NT2/D1 (cell line): ENCODE measurements around the gene SNAP47.
A peak's percentile ranks its signal among the peaks of the same experiment; 100 is the strongest.

Experiments used
- DNase-seq: peaks from one replicate; pipeline ENCODE4 v3.0.0-alpha.2; 2011; ENCODE audit warnings: low read depth, low spot score
- H3K27me3 ChIP-seq: 2 replicates; pipeline ENCODE4 v1.6.0; 2011; ENCODE audit warnings: mild to moderate bottlenecking; ENCODE audit not compliant: insufficient read length, insufficient read depth
- H3K36me3 ChIP-seq: 2 replicates; pipeline ENCODE4 v1.6.1; 2011; ENCODE audit warnings: mild to moderate bottlenecking, low read length, mixed read lengths; ENCODE audit not compliant: insufficient read depth, insufficient read length
- H3K4me1 ChIP-seq: 2 replicates; pipeline ENCODE4 v1.5.1; 2011; ENCODE audit not compliant: insufficient read depth, insufficient read length
- H3K4me3 ChIP-seq: 2 replicates; pipeline ENCODE4 v1.5.1; 2011; ENCODE audit warnings: low read depth; ENCODE audit not compliant: insufficient read length
- H3K9ac ChIP-seq: 2 replicates; pipeline ENCODE4 v1.6.0; 2011; ENCODE audit warnings: low read depth; ENCODE audit not compliant: insufficient read length
- H3K9me3 ChIP-seq: 2 replicates; pipeline ENCODE4 v1.5.1; 2011; ENCODE audit warnings: mild to moderate bottlenecking, low read length; ENCODE audit not compliant: insufficient read depth
- SUZ12 ChIP-seq: IDR thresholded peaks from 2 replicates; pipeline ENCODE4 v1.6.1; 2011; ENCODE audit not compliant: insufficient read length, insufficient read depth; ENCODE audit errors: extremely low read depth
- YY1 ChIP-seq: IDR thresholded peaks from 2 replicates; pipeline ENCODE4 v1.6.1; 2011; ENCODE audit not compliant: insufficient read length, insufficient read depth
- ZNF274 ChIP-seq: IDR thresholded peaks from 2 replicates; pipeline ENCODE4 v1.6.1; 2011; ENCODE audit warnings: mild to moderate bottlenecking, low read depth, low read length

SNAP47 gene

GRCh38 chr1:227789084-227790033 lies 54.1 kb downstream of the SNAP47 start:
- H3K27me3 ChIP-seq: peaks cover 34% of the 10 kb centered on the region
- no peaks in the 10 kb centered on the region for H3K9me3 ChIP-seq
- TF ChIP-seq SUZ12 (no peak), YY1 (no peak), ZNF274 (no peak)
- H3K9ac ChIP-seq: peak overlapping the region; percentile 91
- no peak for DNase-seq
- no peaks in the 10 kb centered on the region for H3K36me3 ChIP-seq
- peak overlapping the region; percentile 88 for H3K4me3 ChIP-seq
- peaks cover 33% of the 10 kb centered on the region for H3K4me1 ChIP-seq

- Histone ChIP-seq H3K27me3 (peaks cover 34% of the 10 kb centered on the region), H3K4me3 (no peak overlapping the region), H3K4me1 (peaks cover 39% of the 10 kb centered on the region), H3K9me3 (no peaks in the 10 kb centered on the region), H3K36me3 (no peaks in the 10 kb centered on the region), H3K9ac (no peak overlapping the region)
- DNase-seq: no peak
- TF ChIP-seq SUZ12 (no peak), ZNF274 (no peak), YY1 (no peak)
Measured at GRCh38 chr1:227790034-227790400, 54.8 kb downstream of the SNAP47 start.

GRCh38 chr1:227790868-227791267 lies 55.6 kb downstream of the SNAP47 start:
- peaks cover 30% of the 10 kb centered on the region for H3K27me3 ChIP-seq
- no peak overlapping the region for H3K4me3 ChIP-seq
- no peak for DNase-seq
- no peak overlapping the region for H3K9ac ChIP-seq
- H3K4me1 ChIP-seq: peaks cover 39% of the 10 kb centered on the region
- H3K36me3 ChIP-seq: no peaks in the 10 kb centered on the region
- H3K9me3 ChIP-seq: no peaks in the 10 kb centered on the region
- TF ChIP-seq SUZ12 (no peak), ZNF274 (no peak), YY1 (no peak)

- DNase-seq: no peak
- H3K27me3 ChIP-seq: peaks cover 22% of the 10 kb centered on the region
- no peak for TF ChIP-seq SUZ12
- TF ChIP-seq ZNF274: no peak
- no peak for TF ChIP-seq YY1
Measured at GRCh38 chr1:227791425-227792143, 56.3 kb downstream of the SNAP47 start.

GRCh38 chr1:227792216-227793078 lies 57.2 kb downstream of the SNAP47 start:
- no peak for DNase-seq
- TF ChIP-seq YY1: no peak
- TF ChIP-seq SUZ12: no peak
- no peak for TF ChIP-seq ZNF274
- Histone ChIP-seq H3K27me3 (peaks cover 14% of the 10 kb centered on the region), H3K4me1 (peaks cover 33% of the 10 kb centered on the region), H3K4me3 (no peak overlapping the region), H3K9ac (peak overlapping the region; percentile 69), H3K9me3 (no peaks in the 10 kb centered on the region), H3K36me3 (no peaks in the 10 kb centered on the region)

More at GRCh38 chr1:227791425-227792143, 56.3 kb downstream of the SNAP47 start:
- Histone ChIP-seq H3K4me3 (no peak overlapping the region), H3K9me3 (no peaks in the 10 kb centered on the region), H3K36me3 (no peaks in the 10 kb centered on the region), H3K4me1 (peaks cover 39% of the 10 kb centered on the region), H3K9ac (no peak overlapping the region)

- peaks cover 14% of the 10 kb centered on the region for H3K27me3 ChIP-seq
- TF ChIP-seq ZNF274 (no peak), SUZ12 (no peak), YY1 (no peak)
- no peaks in the 10 kb centered on the region for H3K36me3 ChIP-seq
- DNase-seq: no peak
- peaks cover 33% of the 10 kb centered on the region for H3K4me1 ChIP-seq
- H3K4me3 ChIP-seq: no peak overlapping the region
- H3K9ac ChIP-seq: peak overlapping the region; percentile 69
- no peaks in the 10 kb centered on the region for H3K9me3 ChIP-seq
Measured at GRCh38 chr1:227793079-227793947, 58.1 kb downstream of the SNAP47 start.
